ENCODE data around the gene MS4A8.
"Not testable (repeated sequence)": the region's sequence is repeated elsewhere in the genome, so short reads cannot be mapped to it uniquely, and the experiment has no call there.

Gene MS4A8

GRCh38 chr11:60724420-60724819 is 25.0 kb downstream of the MS4A8 start, which contains the start of gene MS4A18:
Gene MS4A18, plus strand, starts transcription at chr11:60724720.
- in situ Hi-C loops (cut with MboI; ENCODE audit: low sequenced_read_pairs), result no loop called here

DNA sequence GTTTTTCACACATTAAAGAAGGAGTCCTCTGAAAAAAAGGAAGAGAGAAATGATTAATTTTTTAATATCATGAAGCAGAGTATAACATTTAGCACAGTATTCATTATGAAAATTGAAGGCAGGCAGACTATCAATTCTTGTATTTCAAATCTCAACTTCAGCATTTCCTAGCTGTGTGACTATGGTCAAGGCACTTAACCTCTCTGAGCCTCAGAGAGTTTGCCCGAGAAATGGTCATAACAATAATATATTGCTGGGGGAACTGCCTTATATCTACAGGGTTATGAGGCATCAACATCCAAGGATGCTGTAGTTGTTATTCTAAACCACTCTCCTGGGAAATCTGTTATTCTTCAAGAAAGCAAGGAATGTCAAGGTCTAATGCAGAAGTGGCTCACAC is 26.2 kb downstream of the MS4A8 start:
- in situ Hi-C loops (cut with MboI; ENCODE audit: low sequenced_read_pairs), result no loop called here

DNA sequence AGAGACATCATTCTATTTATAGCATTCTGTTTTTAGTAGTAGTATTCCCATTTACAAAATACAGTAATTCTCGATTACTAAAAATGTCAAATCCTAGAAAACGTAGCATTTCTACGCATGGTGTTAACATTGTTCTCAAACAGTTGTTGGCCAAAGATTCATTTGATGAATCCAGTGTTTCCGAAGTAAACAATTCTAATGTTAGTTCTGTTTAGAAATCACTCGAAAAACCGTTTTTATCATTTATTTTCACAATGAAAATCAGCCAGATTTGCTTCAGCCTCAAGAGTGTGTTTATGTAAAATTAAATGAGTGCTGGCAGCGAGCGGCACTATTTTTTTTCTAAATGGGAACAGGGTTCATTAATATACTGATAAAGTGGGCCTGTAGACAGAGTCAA is 32.2 kb downstream of the MS4A8 start:
- in situ Hi-C loops (cut with MboI; ENCODE audit: low sequenced_read_pairs), result no loop called here

GRCh38 chr11:60734279-60734678 is 34.9 kb downstream of the MS4A8 start:
- in situ Hi-C loops (cut with MboI; ENCODE audit: low sequenced_read_pairs), result no loop called here

- in situ Hi-C loops (cut with MboI; ENCODE audit: low sequenced_read_pairs), result no loop called here
Observed at GRCh38 chr11:60739114-60739513, 39.7 kb downstream of the MS4A8 start.

- in situ Hi-C loops (cut with MboI; ENCODE audit: low sequenced_read_pairs), result no loop called here
Observed at GRCh38 chr11:60740573-60740972, 41.2 kb downstream of the MS4A8 start.

DNA sequence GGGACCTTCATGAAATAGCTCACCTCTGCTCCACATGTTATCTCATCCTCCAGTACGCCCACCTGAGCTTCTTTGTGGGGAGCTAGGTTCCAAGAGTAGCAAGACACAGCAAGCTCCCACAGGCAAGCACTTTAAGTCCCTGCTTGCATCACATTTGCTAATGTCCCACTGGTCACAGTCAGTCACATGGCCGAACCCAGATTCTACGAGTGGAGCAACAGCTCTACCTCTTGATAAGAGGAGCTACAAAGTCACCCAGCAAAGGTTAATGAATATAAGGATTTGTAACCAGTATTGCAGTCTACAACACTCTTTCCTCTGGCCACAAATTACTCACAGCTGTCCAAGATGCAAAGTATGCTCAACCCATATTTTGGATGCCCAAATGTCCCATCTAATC is 42.0 kb downstream of the MS4A8 start:
- in situ Hi-C loops (cut with MboI; ENCODE audit: low sequenced_read_pairs), result no loop called here

DNA sequence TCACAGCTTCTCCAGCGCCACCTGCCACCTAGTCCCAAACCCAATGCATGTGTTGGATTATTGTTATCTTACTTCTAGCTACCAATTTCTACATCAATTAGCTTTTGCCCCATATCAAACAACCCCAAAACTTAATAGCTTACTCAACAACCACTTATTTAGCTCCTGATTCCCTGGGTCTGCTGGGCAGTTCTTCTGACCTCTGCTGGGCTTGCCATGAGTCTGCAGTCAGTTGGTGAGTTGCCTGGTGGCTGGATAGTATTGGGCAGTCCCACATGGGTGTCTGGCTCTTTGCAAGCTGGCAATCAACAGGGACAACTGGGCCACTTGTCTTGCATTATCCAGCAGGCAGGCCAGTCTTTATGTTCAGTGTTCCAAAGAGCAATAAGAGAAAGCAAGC is 43.6 kb downstream of the MS4A8 start:
- in situ Hi-C loops (cut with MboI; ENCODE audit: low sequenced_read_pairs), result no loop called here

- in situ Hi-C loops (cut with MboI; ENCODE audit: low sequenced_read_pairs), result no loop called here
Observed at GRCh38 chr11:60744114-60744513, 44.7 kb downstream of the MS4A8 start.

- in situ Hi-C loops (cut with MboI; ENCODE audit: low sequenced_read_pairs), result no loop called here
Observed at GRCh38 chr11:60747359-60747873, 48.0 kb downstream of the MS4A8 start.

DNA sequence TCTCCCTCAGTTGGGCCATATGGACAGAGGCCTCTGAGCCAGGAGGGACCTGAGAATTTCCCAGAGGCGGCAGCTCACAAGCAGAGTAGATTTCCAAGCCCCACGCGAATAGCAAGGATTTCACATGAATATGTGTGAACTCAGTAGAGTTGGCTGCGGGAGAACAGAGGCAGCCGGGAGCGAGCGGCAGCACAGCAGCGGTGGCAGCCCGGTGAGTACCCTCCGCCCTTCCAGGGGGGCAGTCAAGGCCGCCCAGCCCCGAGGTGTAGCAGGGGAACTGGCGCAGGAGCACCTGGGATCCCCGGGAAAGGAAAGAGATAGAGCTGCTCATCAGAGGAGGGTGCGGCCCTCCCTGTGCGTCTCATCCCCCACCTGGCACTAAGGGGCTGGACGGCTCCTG is 48.8 kb downstream of the MS4A8 start:
- in situ Hi-C loops (cut with MboI; ENCODE audit: low sequenced_read_pairs), result no loop called here

DNA sequence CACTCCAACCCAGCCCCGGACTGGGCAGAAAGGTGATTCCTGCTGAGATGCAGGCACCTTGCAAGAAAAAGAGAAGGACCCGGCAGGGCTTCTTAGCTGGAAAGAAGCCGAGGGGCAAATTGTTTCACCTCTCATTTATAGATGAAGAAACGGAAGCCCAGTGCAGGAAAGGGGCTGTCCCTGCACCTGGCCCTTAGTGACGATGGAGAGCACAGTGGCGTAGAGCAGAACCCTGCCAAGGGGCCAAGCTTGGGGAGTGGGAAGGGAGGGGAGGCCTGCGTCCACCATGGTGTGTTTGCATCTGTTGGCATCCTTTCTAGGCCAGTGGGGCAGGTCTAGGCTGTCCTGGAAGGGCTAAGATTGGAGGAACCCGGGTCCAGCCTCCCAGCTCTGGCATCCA is 49.4 kb downstream of the MS4A8 start:
- in situ Hi-C loops (cut with MboI; ENCODE audit: low sequenced_read_pairs), result no loop called here

DNA sequence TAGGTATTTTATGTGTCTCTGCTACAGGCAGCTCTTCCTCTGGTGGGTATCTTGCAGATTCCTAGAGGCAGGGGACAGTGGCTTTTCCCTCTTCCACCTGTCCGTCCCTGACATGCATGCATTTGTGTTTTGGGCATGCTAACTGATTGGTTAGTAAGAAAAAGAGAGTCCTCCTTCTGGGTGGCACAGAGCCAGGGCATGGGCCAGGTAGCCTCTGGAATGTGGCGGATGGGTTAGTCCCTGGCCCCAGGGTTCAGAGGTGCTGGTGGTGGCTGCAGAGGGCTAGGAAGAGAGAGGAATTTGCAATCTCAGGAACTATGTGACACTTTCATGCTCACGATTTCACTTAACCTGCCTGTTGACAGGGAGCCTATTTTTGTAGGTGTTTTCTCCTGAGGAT is 51.5 kb downstream of the MS4A8 start:
- in situ Hi-C loops (cut with MboI; ENCODE audit: low sequenced_read_pairs), result no loop called here

DNA sequence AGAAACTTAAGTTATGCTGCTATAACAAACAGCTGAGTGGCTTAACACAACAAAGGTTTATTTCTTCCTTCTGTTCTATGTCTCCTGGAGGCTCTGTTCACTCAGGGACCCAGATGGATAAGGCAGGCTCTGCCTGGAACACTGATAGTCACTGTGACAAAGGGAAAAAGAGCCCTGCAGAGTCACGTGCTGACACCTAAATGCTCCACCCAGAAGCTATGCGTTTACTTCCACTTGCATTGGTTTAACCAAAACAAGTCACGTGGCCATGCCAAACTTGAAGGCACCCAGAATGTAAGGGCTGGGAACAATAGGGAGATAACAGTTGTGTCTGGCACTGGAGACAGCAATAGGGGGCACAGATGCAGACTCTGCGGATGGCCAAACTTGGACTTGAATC is 53.9 kb downstream of the MS4A8 start:
- in situ Hi-C loops (cut with MboI; ENCODE audit: low sequenced_read_pairs), result no loop called here

DNA sequence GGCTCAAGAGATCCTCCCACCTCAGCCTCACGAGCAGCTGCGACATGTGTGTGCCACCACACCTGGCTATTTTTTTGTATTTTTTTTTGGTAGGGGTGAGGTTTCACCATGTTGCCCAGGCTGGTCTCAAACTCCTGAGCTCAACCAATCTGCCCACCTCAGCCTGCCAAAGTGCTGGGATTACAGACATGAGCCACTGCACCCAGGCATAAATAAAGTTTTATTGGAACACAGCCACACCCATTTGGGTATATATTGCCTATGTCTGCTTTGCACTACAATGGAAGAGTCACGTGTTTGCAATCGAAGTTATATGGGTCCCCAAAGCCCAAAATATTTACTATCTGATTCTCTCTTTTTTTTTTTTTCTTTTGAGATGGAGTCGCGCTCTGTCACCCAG is 55.5 kb downstream of the MS4A8 start:
- in situ Hi-C loops (cut with MboI; ENCODE audit: low sequenced_read_pairs), result no loop called here

GRCh38 chr11:60756307-60757032 is 57.1 kb downstream of the MS4A8 start, which contains the start of gene MS4A15:
Gene MS4A15, plus strand, starts transcription at chr11:60756867. Its CDS starts 6,867 bp downstream, at chr11:60763734.
- in situ Hi-C loops (cut with MboI; ENCODE audit: low sequenced_read_pairs), result no loop called here

DNA sequence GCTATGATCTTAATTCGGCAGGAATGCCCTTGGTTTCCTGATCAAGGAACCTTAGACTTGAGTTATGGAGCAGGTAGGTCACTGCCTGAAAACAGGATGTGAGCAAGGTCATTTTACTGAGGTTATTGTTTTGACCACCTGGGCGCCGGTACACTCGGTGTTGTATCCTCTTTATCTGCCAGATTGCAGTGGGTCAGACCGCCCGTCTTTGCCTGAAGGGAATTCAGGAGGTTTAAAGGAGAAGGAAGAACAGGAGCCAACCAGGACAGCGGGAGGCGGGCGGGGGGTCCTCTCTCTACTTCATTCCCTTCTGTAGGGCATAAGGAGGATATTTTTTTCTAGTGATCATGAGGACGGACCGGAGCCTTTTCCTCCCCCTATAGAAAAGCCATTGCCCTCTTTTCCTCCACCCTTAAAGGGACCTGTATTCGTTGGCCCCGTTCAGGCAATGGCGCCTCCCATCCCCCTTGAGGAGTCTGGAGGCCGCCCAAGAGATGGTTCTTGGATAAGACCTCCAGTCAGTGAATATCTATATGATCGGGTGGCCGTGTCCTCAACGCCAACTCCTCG is 57.9 kb downstream of the MS4A8 start:
- in situ Hi-C loops (cut with MboI; ENCODE audit: low sequenced_read_pairs), result no loop called here

GRCh38 chr11:60758671-60759070 is 59.3 kb downstream of the MS4A8 start:
- in situ Hi-C loops (cut with MboI; ENCODE audit: low sequenced_read_pairs), result not testable (repeated sequence)

GRCh38 chr11:60759438-60760225 is 60.2 kb downstream of the MS4A8 start:
- in situ Hi-C loops (cut with MboI; ENCODE audit: low sequenced_read_pairs), result not testable (repeated sequence)

- in situ Hi-C loops (cut with MboI; ENCODE audit: low sequenced_read_pairs), result no loop called here
Observed at GRCh38 chr11:60761436-60762190, 62.2 kb downstream of the MS4A8 start.

All from HL-60/S4 treated with phorbol 12-myristate 13-acetate at 8.2 ng/mL for 4 days and 3 days (cell line).